K562 (cell line): ENCODE results near the gene LIN9. TPM values are rescaled to one million over a fixed set of nuclear protein-coding genes. Genes with fewer than 3 reads are reported as not detected.

Experiments used
- ATAC-seq: fragments of 200-7000 bp; cut with Tn5 transposase; 3 replicates; pipeline ENCODE4 v1.9.1; 2020; ENCODE audit warnings: moderate library complexity
- BruUV-seq: library from RNA; stranded (reverse); fragments of 400-500 nt; replicated peaks from 2 replicates; lab custom pipeline; 2021; lab: Mats Ljungman, UMichigan
- CTCF ChIA-PET: fragments of 300-600 bp; formaldehyde crosslinking; extraction: SDS; loops from one replicate; lab custom pipeline; 2021; ENCODE audit warnings: low intra/inter-chr PET ratio; lab: Yijun Ruan, JAX
- POLR2A ChIA-PET: fragments of 300-600, 350-650 bp; sonication (Branson Sonifier 250); formaldehyde crosslinking; extraction: SDS; loops from one replicate; lab custom pipeline; 2021; ENCODE audit warnings: antibody characterized with exemption, inconsistent platforms; lab: Yijun Ruan, JAX
- DNase-seq, 4 experiments: peaks; one replicate each; pipeline versions ENCODE4 v3.0.0 to v3.0.0-alpha.2; 2011 to 2018; ENCODE audit warnings: low spot score in 3 of 4, mixed read lengths in 3 of 4; ENCODE audit errors: extremely low read depth in 1 of 4
- FAIRE-seq: peaks from 2 replicates; lab custom pipeline; 2011; peaks lifted over from hg19 to GRCh38; lab: Jason Lieb, UNC
- H2AFZ ChIP-seq: 2 replicates; pipeline ENCODE4 v1.6.0; 2011; ENCODE audit warnings: low read depth, low read length, control low read depth, inconsistent platforms
- H3K27ac ChIP-seq: fragments of 200-600 bp; 3 replicates; pipeline ENCODE4 v1.8.0; 2011; ENCODE audit warnings: low read depth, mild to moderate bottlenecking, control low read depth, inconsistent platforms, low read length, moderate library complexity, mixed read lengths; ENCODE audit errors: extremely low read depth
- H3K27me3 ChIP-seq, 2 experiments: fragments of 300-600 bp in 1 of 2; 2 replicates in 1 of 2; 3 replicates in 1 of 2; pipeline versions ENCODE4 v1.6.0 to v1.8.0; 2011; ENCODE audit warnings: inconsistent platforms in 2 of 2, low read length in 2 of 2, mild to moderate bottlenecking in 1 of 2, mixed read lengths in 1 of 2, moderate library complexity in 1 of 2; ENCODE audit not compliant: control insufficient read depth in 2 of 2, insufficient read depth in 2 of 2
- H3K36me3 ChIP-seq: fragments of 300-600 bp; 3 replicates; pipeline ENCODE4 v1.8.0; 2011; ENCODE audit warnings: mild to moderate bottlenecking, low read length, inconsistent platforms; ENCODE audit not compliant: control insufficient read depth, insufficient read depth
- H3K4me1 ChIP-seq, 2 experiments: fragments of 200-600 bp in 1 of 2; replicated peaks in 1 of 2; 2 replicates in 1 of 2; 3 replicates in 1 of 2; pipeline versions ENCODE4 v1.5.1 to v1.8.0; 2011; ENCODE audit warnings: inconsistent platforms in 2 of 2, low read length in 2 of 2, mild to moderate bottlenecking in 1 of 2, mixed read lengths in 1 of 2, moderate library complexity in 1 of 2; ENCODE audit not compliant: control insufficient read depth in 2 of 2, insufficient read depth in 2 of 2
- H3K4me2 ChIP-seq: 2 replicates; pipeline ENCODE4 v1.6.1; 2011; ENCODE audit warnings: low read length, control low read depth, inconsistent platforms, mixed read lengths; ENCODE audit not compliant: insufficient read depth
- H3K4me3 ChIP-seq: fragments of 200-600 bp; sonication (generic), shearing (Covaris generic); 2 replicates; pipeline ENCODE4 v1.5.1; 2016; ENCODE audit warnings: control low read depth, inconsistent platforms
- H3K79me2 ChIP-seq: fragments of 200-600 bp; 3 replicates; pipeline ENCODE4 v1.8.0; 2011; ENCODE audit warnings: low read length, inconsistent platforms; ENCODE audit not compliant: control insufficient read depth, insufficient read depth
- H3K9ac ChIP-seq, 2 experiments: 2 replicates each; pipeline versions ENCODE4 v1.6.0 to v1.6.1; 2011; ENCODE audit warnings: low read depth in 2 of 2, low read length in 2 of 2, control low read depth in 1 of 2, inconsistent platforms in 1 of 2, mild to moderate bottlenecking in 1 of 2, mixed read lengths in 1 of 2; ENCODE audit not compliant: insufficient read depth in 1 of 2
- H3K9me1 ChIP-seq: one replicate; pipeline ENCODE4 v1.6.0; 2011; ENCODE audit warnings: inconsistent platforms, mild to moderate bottlenecking, low read length, moderate library complexity; ENCODE audit not compliant: control insufficient read depth, insufficient read depth
- H3K9me3 ChIP-seq: replicated peaks from 2 replicates; pipeline ENCODE4 v1.5.1; 2011; ENCODE audit warnings: low read depth, low read length, inconsistent platforms; ENCODE audit not compliant: control insufficient read depth, insufficient read depth
- H4K20me1 ChIP-seq: replicated peaks from 2 replicates; pipeline ENCODE4 v1.6.1; 2011; ENCODE audit warnings: low read length, inconsistent platforms, mixed read lengths; ENCODE audit not compliant: control insufficient read depth, insufficient read depth
- ARID1B ChIP-seq: fragments of 450-650 bp; IDR thresholded peaks from 2 replicates; pipeline ENCODE4 v1.6.1; 2016; ENCODE audit warnings: antibody characterized with exemption, mild to moderate bottlenecking, inconsistent platforms
- CREB1 ChIP-seq, 2 experiments: sonication (generic) in 1 of 2; formaldehyde crosslinking in 1 of 2; IDR thresholded peaks; 2 replicates each; pipeline versions ENCODE4 v1.6.1 to v1.8.0; 2012 to 2022; ENCODE audit warnings: inconsistent platforms in 1 of 2, mild to moderate bottlenecking in 1 of 2, missing genetic modification reagents in 1 of 2, moderate library complexity in 1 of 2
- ETS1 ChIP-seq: conservative IDR thresholded peaks from 2 replicates; pipeline ENCODE4 v1.6.1; 2011; ENCODE audit warnings: low read depth, mild to moderate bottlenecking, low read length; ENCODE audit not compliant: control insufficient read depth
- FOXA1 ChIP-seq: fragments of 450-650 bp; IDR thresholded peaks from 2 replicates; pipeline ENCODE4 v1.6.1; 2016; ENCODE audit warnings: mild to moderate bottlenecking, borderline replicate concordance
- FOXA3 ChIP-seq, 2 experiments: fragments of 450-650 bp in 1 of 2; sonication (generic) in 1 of 2; formaldehyde crosslinking; IDR thresholded peaks in 1 of 2; conservative IDR thresholded peaks in 1 of 2; 2 replicates each; pipeline versions ENCODE4 v1.4.0 to v1.8.0; 2020 to 2022; ENCODE audit warnings: mild to moderate bottlenecking in 2 of 2, missing genetic modification reagents in 1 of 2
- PRDM10 ChIP-seq: fragments of 450-650 bp; IDR thresholded peaks from 2 replicates; pipeline ENCODE4 v1.6.1; 2018; ENCODE audit not compliant: partially characterized antibody
- TFAP4 ChIP-seq: sonication (generic); formaldehyde crosslinking; IDR thresholded peaks from 2 replicates; pipeline ENCODE4 v1.8.0; 2022; ENCODE audit warnings: missing genetic modification reagents, mild to moderate bottlenecking, moderate library complexity, borderline replicate concordance
- ZBTB17 ChIP-seq: fragments of 450-650 bp; formaldehyde crosslinking; IDR thresholded peaks from 2 replicates; pipeline ENCODE4 v1.4.0; 2020; ENCODE audit warnings: mild to moderate bottlenecking
- ZBTB7A ChIP-seq: IDR thresholded peaks from 2 replicates; pipeline ENCODE4 v1.6.1; 2011; ENCODE audit warnings: low read depth, mild to moderate bottlenecking, low read length, moderate library complexity, borderline replicate concordance; ENCODE audit not compliant: control insufficient read depth
- ZNF184 ChIP-seq: sonication (generic); formaldehyde crosslinking; IDR thresholded peaks from 2 replicates; pipeline ENCODE4 v1.5.0; 2020; ENCODE audit warnings: missing genetic modification reagents
- ZNF586 ChIP-seq: fragments of 450-650 bp; formaldehyde crosslinking; conservative IDR thresholded peaks from 2 replicates; pipeline ENCODE4 v1.4.0; 2020; ENCODE audit warnings: mild to moderate bottlenecking, moderate library complexity
- ZNF740 ChIP-seq, 3 experiments: fragments of 200-800 bp in 1 of 3; sonication (Bioruptor generic) in 1 of 3; sonication (generic) in 1 of 3; formaldehyde crosslinking in 1 of 3; IDR thresholded peaks; 2 replicates each; pipeline versions ENCODE4 v1.6.1 to v1.8.0; 2016 to 2022; ENCODE audit warnings: mild to moderate bottlenecking in 2 of 3, missing compliant biosample characterization in 2 of 3, missing genetic modification characterization in 2 of 3, missing genetic modification reagents in 1 of 3
- WGBS: fragments of 100-300 bp; shearing (Covaris generic); methylation state at CpG from one replicate; pipeline ENCODE4 v1.1.6; 2016; ENCODE audit warnings: low coverage, mixed read lengths; ENCODE audit not compliant: insufficient coverage; ENCODE audit errors: missing lambda C conversion rate; 5-methylcytosine and 5-hydroxymethylcytosine counted together
- in situ Hi-C: fragments of 300-500 bp; cut with MboI; formaldehyde crosslinking; loops from 4 replicates; pipeline ENCODE4 v1.15.0; 2018; ENCODE audit warnings: inconsistent platforms, mixed read lengths
- intact Hi-C: fragments of 100-400 bp; cut with micrococcal nuclease; formaldehyde crosslinking; loops from 2 replicates; pipeline ENCODE4 v1.14.2; 2022
- polyA plus RNA-seq, 8 experiments: library from polyadenylated mRNA; depleted of rRNA in 4 of 8; stranded (reverse) in 5 of 8; unstranded in 3 of 8; fragments of >200 nt; fragmentation: Nextera tagmentation in 2 of 8; fragmentation: Illumina TruSeq in 1 of 8; extraction: Ambion mirVana in 2 of 8; extraction: Trizol in 1 of 8; gene quantifications; 2 replicates each; pipeline versions ENCODE4 v1.2.1 to v1.2.3, GENCODE V29; 2011 to 2014; ENCODE audit warnings: inconsistent platforms in 1 of 8, missing spikeins in 1 of 8
- total RNA-seq, 7 experiments: library from RNA; depleted of rRNA in 6 of 7; stranded (reverse); fragments of >200 nt in 6 of 7; fragmentation: Illumina TruSeq in 2 of 7; extraction: Trizol in 2 of 7; gene quantifications; 2 replicates each; pipeline versions ENCODE4 v1.2.1 to v1.2.3, GENCODE V29; 2011 to 2021; ENCODE audit warnings: low replicate concordance in 1 of 7

LIN9 gene
- total and polyA plus RNA-seq, 9 of the 15 experiments (the other 6 are each of a cell fraction or from before 2014, with no cell fraction given), result 18.8 to 33.0 (median 25.5) TPM

GRCh38 chr1:226308166-226308722 is 720 bp downstream of the LIN9 start:
- no peaks in the 10 kb centered on the region for H3K9me1 ChIP-seq
- 0 out of 2 replicates have a peak, but pooled peaks cover 3% of the 10 kb centered on the region for H4K20me1 ChIP-seq
- ATAC-seq (peak; percentile 70), FAIRE-seq (no peak), DNase-seq (peak in 2 of 4 experiments; percentile 71 to 73)
- peaks cover 22 to 28% of the 10 kb centered on the region in 2 experiments for H3K4me1 ChIP-seq
- peak overlapping the region; percentile 100 for H3K4me3 ChIP-seq
- H3K27ac ChIP-seq, result peak overlapping the region; percentile 99
- WGBS, result under 1% methylated on average over 14 of the region's 14 CpGs
- CTCF ChIA-PET, result no interaction called here
- no peaks in the 10 kb centered on the region; a peak in 1 of 5 replicates for H3K27me3 ChIP-seq
- POLR2A ChIA-PET, result interaction anchor here (0.8 to 2.9 kb wide), 9 partner anchors 9 to 137 kb away, joined by 3 to 22 read pairs (median 4); no protein-coding TSS in a partner anchor
- in situ Hi-C loops (no loop called here), intact Hi-C loops (loop anchor here (5.0 kb wide), 2 partner anchors 99 to 861 kb away; partner anchors contain the start of gene PARP1)
- peak overlapping the region; percentile 97 for H3K4me2 ChIP-seq
- peaks cover 18% of the 10 kb centered on the region; the same call in 2 of the 3 replicates for H3K36me3 ChIP-seq
- peak overlapping the region; percentile 98 for H2AFZ ChIP-seq
- no TSS peak for BruUV-seq
- H3K9ac ChIP-seq, result peak overlapping the region; percentile 99
- peaks cover 65% of the 10 kb centered on the region for H3K79me2 ChIP-seq
- H3K9me3 ChIP-seq, result no peaks in the 10 kb centered on the region
- TF ChIP-seq ZNF740 (CRISPR knock-in tag; IDR thresholded peaks at IDR 0.05) (peak; percentile 88), ZNF740 (tag; IDR thresholded peaks at IDR 0.05) (peak; percentile 20 to 83; a peak in 2 of 4 replicates), PRDM10 (peak; percentile 85), FOXA1 (no peak), CREB1 (IDR thresholded peaks at IDR 0.05) (no peak), CREB1 (CRISPR knock-in tag; IDR thresholded peaks at IDR 0.05) (0 out of 2 replicates have a peak, but pooled peaks have one; percentile 19), ETS1 (0 out of 2 replicates have a peak, but pooled peaks have one; percentile 14), ARID1B (0 out of 2 replicates have a peak, but pooled peaks have one; percentile 12), TFAP4 (no peak; the same call in none of the 2 replicates), ZNF586 (CRISPR knock-in tag) (no peak), ZNF184 (CRISPR knock-in tag) (no peak), FOXA3 (CRISPR knock-in tag; conservative IDR thresholded peaks at IDR 0.05 in 1 of 2, IDR thresholded peaks at IDR 0.05 in 1 of 2) (0 out of 4 replicates have a peak, but pooled peaks of 1 of the 2 experiments have one; percentile 25), ZBTB17 (CRISPR knock-in tag) (no peak), ZBTB7A (peak; percentile 76; the same call in 1 of the 2 replicates)
